ENCODE results near the gene ARL4D. TPM values are rescaled to one million over a fixed set of nuclear protein-coding genes. Genes with fewer than 3 reads are reported as not detected.

Gene ARL4D
- total and polyA plus RNA-seq, 2 of the 4 experiments (the other 2 are of a cell fraction): 12.5 to 30.7 TPM

DNA sequence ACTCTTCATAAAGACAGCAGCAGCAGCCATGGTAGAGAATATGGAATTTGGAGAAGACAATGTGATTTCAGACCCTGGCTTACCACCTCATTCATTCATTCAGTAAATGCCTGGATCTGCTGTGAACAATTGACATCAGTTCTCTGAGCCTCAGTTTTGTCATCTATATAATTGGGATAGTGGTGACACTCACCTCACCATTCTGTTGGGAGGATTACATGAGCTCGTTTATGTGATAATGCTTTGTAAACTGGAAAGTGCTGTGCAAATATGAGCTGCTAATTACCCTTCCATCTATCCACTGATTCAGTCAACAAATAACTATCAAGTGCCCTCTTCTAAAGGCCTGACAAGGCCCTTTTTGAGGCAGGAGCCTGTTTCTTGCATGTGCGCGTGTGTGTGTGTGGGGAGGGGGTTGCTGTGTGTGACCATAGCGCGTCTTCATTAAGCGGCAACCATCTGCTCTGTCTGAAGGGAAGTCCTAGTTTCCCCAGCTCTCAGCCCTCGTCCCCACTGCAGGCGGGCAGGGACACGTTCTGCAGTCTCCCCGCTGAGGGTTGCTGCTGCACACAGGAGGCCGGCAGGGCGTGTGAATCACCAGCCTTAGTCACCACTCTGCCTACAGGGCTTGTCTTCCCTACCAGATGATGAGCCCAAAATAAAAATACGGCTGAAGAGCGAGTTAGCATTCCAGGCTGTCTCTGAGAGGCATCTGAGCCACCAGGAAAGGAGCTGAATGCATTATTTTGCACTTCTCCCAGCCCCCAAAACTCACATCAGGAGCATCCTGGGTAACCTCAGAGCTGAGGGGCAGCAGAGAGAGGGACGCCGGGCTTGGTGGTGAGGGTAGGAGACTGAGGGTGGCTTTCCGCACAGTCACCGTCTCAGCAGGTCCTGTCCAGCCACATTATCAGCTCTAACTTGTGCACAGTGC, 19.9 kb downstream of the ARL4D start:
- peak overlapping the region; percentile 34 for H2AK9ac ChIP-seq (replicated peaks; ENCODE audit: low read depth, low read length, poor library complexity)
- H3K18ac ChIP-seq (ENCODE audit: low read depth, low read length): peak overlapping the region; percentile 62
- peak overlapping the region; percentile 84 for H3K23ac ChIP-seq (ENCODE audit: low read depth, low read length)
- peak overlapping the region; percentile 27 for H3K4me2 ChIP-seq (ENCODE audit: low read depth, low read length)
- intact Hi-C loops (cut with micrococcal nuclease) (loop anchor here (5.0 kb wide), 1 partner anchor 49 kb away; no protein-coding TSS in a partner anchor), in situ Hi-C loops (cut with MboI; ENCODE audit: low sequenced_read_pairs) (no loop called here), dilution Hi-C loops (cut with HindIII; ENCODE audit: low sequenced_read_pairs, unreplicated experiment) (no loop called here)
- peak overlapping the region; percentile 82 for H2BK20ac ChIP-seq (ENCODE audit: low read depth, low read length)
- peak overlapping the region; percentile 60 to 79; a peak in 3 of 4 replicates for H4K8ac ChIP-seq (ENCODE audit: low read depth in 2 of 2, low read length in 2 of 2)
- 2% methylated on average over 6 of the region's 18 CpGs; no CpG with 5 or more reads in 1 of the 2 experiments for WGBS, 2 experiments (ENCODE audit: extremely low coverage in 2 of 2, insufficient read length in 1 of 2)
- DNase-seq (peak; percentile 92), ATAC-seq (ENCODE audit: low read depth) (peak; percentile 96)
- peak overlapping the region; percentile 83 for H2BK5ac ChIP-seq (ENCODE audit: low read depth, low read length, poor library complexity, severe bottlenecking)
- H3K4me1 ChIP-seq (ENCODE audit: control insufficient read depth, insufficient read depth, low read length): peaks cover 20% of the 10 kb centered on the region
- peak overlapping the region; percentile 79 for H3K4ac ChIP-seq (ENCODE audit: low read depth, low read length)
- peak overlapping the region; percentile 36; the same call in 1 of the 2 replicates for H3K9ac ChIP-seq (ENCODE audit: low read depth, low read length)
- peak overlapping the region; percentile 90 for H2AFZ ChIP-seq (replicated peaks; ENCODE audit: low read length, poor library complexity)
- peak overlapping the region; percentile 89 for H2BK120ac ChIP-seq (ENCODE audit: low read depth, low read length)
- H3K36me3 ChIP-seq (ENCODE audit: control insufficient read depth, insufficient read depth, low read length): no peaks in the 10 kb centered on the region
- H3K4me3 ChIP-seq (ENCODE audit: insufficient read depth, low read depth, low read length): no peak overlapping the region
- peaks cover under 1% of the 10 kb centered on the region; the same call in 1 of the 2 replicates for H3K27me3 ChIP-seq (ENCODE audit: control insufficient read depth, insufficient read depth, low read length)
- TF ChIP-seq USF2 (IDR thresholded peaks at IDR 0.05; ENCODE audit: low read depth, low read length): peak; percentile 7; the same call in 1 of the 2 replicates
- peak; percentile 94 for TF ChIP-seq FOS (IDR thresholded peaks at IDR 0.05; ENCODE audit: low read depth, low read length)
- TF ChIP-seq BHLHE40 (IDR thresholded peaks at IDR 0.05; ENCODE audit: low read depth, low read length): peak; percentile 56; the same call in 1 of the 2 replicates
- no peak; the same call in 1 of the 2 replicates for TF ChIP-seq NFE2L2 (IDR thresholded peaks at IDR 0.05; ENCODE audit: low read depth, low read length)
- no peak for TF ChIP-seq CEBPB (IDR thresholded peaks at IDR 0.05; ENCODE audit: low read depth, low read length)
- peak; percentile 33; the same call in 1 of the 2 replicates for TF ChIP-seq RAD21 (IDR thresholded peaks at IDR 0.05; ENCODE audit: low read length)
- no peak for TF ChIP-seq MAFK (IDR thresholded peaks at IDR 0.05; ENCODE audit: low read depth, low read length)
- TF ChIP-seq SMC3 (IDR thresholded peaks at IDR 0.05; ENCODE audit: low read depth, low read length): peak; percentile 24; the same call in 1 of the 2 replicates
- peak; percentile 14; the same call in 1 of the 2 replicates for TF ChIP-seq MAZ (IDR thresholded peaks at IDR 0.05; ENCODE audit: borderline replicate concordance, low read depth, low read length)
- TF ChIP-seq ELK1 (IDR thresholded peaks at IDR 0.05; ENCODE audit: borderline replicate concordance, low read depth, low read length): no peak
- no peaks in the 10 kb centered on the region for H3K9me3 ChIP-seq (ENCODE audit: control insufficient read depth, insufficient read depth, low read length)
- H4K5ac ChIP-seq (ENCODE audit: low read depth, low read length): peak overlapping the region; percentile 63
- H3K9me1 ChIP-seq (ENCODE audit: insufficient read depth, low read length): peaks cover 13% of the 10 kb centered on the region; the same call in 1 of the 2 replicates
- H2BK15ac ChIP-seq (ENCODE audit: low read depth, low read length): peak overlapping the region; percentile 71; the same call in 2 of the 3 replicates
- peak overlapping the region; percentile 60 for H4K91ac ChIP-seq (ENCODE audit: insufficient read depth, low read depth, low read length)
- peak overlapping the region; percentile 72 for H3K27ac ChIP-seq (ENCODE audit: insufficient read depth, low read length)
- H3K79me1 ChIP-seq (ENCODE audit: low read depth in 1 of 2, low read length in 2 of 2): no peaks in the 10 kb centered on the region
- H3K14ac ChIP-seq (replicated peaks; ENCODE audit: low read depth, low read length): peak overlapping the region; percentile 85
- H2AK5ac ChIP-seq (ENCODE audit: low read depth, low read length): peak overlapping the region; percentile 58; the same call in 1 of the 2 replicates
- no peak overlapping the region for H3K56ac ChIP-seq (ENCODE audit: extremely low read depth, insufficient read depth, low read length)
- ChIA-PET CTCF (interaction anchor here (0.7 to 1.5 kb wide), 3 partner anchors 28 to 65 kb away, joined by 3 to 7 read pairs (median 3); partner anchors contain the start of gene DHX8), POLR2A (ENCODE audit: unreplicated experiment) (interaction anchor here (0.6 to 1.0 kb wide), 3 partner anchors 12 to 20 kb away, joined by 3 to 6 read pairs (median 4); partner anchors contain the start of gene ARL4D)
- no peaks in the 10 kb centered on the region for H4K20me1 ChIP-seq (ENCODE audit: insufficient read depth, low read length)
- BruUV-seq (replicated peaks): no TSS peak
